A549 (cell line): ENCODE results near the gene FLVCR1. TPM values are rescaled to one million over a fixed set of nuclear protein-coding genes. Genes with fewer than 3 reads are reported as not detected.
"Not testable (repeated sequence)": the region's sequence is repeated elsewhere in the genome, so short reads cannot be mapped to it uniquely, and the experiment has no call there.

Source experiments
- ATAC-seq, 2 experiments: fragments of 200-7000 bp in 1 of 2; fragments of >200 bp in 1 of 2; cut with Nextera tagmentation in 1 of 2; cut with Tn5 transposase in 1 of 2; 3 replicates each; pipeline versions ENCODE4 v1.8.0 to v1.9.1; 2018 to 2020; ENCODE audit warnings: mild to moderate bottlenecking in 1 of 2, moderate library complexity in 1 of 2
- CTCF ChIA-PET: fragments of 300-600 bp; sonication (Branson Sonifier 250); formaldehyde crosslinking; extraction: SDS; loops from one replicate; lab custom pipeline; 2021; ENCODE audit warnings: antibody characterized with exemption, inconsistent platforms; lab: Yijun Ruan, JAX
- POLR2A ChIA-PET: fragments of 350-600 bp; formaldehyde crosslinking; extraction: SDS; loops from one replicate; lab custom pipeline; 2021; ENCODE audit warnings: antibody characterized with exemption, inconsistent platforms; lab: Yijun Ruan, JAX
- DNase-seq, 2 experiments: peaks; one replicate each; pipeline versions ENCODE4 v3.0.0 to v3.0.0-alpha.2; 2011 to 2016; ENCODE audit warnings: low read depth in 1 of 2, low spot score in 1 of 2
- FAIRE-seq: peaks from 2 replicates; lab custom pipeline; 2011; peaks lifted over from hg19 to GRCh38; lab: Jason Lieb, UNC
- H3K27ac ChIP-seq, 2 experiments: fragments of >200 bp; sonication (Bioruptor Twin); formaldehyde crosslinking; 3 replicates each; pipeline ENCODE4 v1.5.1; 2016 to 2017
- H3K4me1 ChIP-seq: fragments of >200 bp; sonication (Bioruptor Twin); formaldehyde crosslinking; 3 replicates; pipeline ENCODE4 v1.6.1; 2016
- H3K4me2 ChIP-seq: fragments of >200 bp; sonication (Bioruptor Twin); formaldehyde crosslinking; 3 replicates; pipeline ENCODE4 v1.6.1; 2016
- H3K4me3 ChIP-seq: fragments of >200 bp; sonication (Bioruptor Twin); formaldehyde crosslinking; 3 replicates; pipeline ENCODE4 v1.5.1; 2016
- H3K9me3 ChIP-seq: fragments of >200 bp; sonication (Bioruptor Twin); formaldehyde crosslinking; 3 replicates; pipeline ENCODE4 v1.6.1; 2016
- CBX8 ChIP-seq: fragments of 200-600 bp; sonication (generic); IDR thresholded peaks from 2 replicates; pipeline ENCODE4 v1.6.1; 2016
- E2F6 ChIP-seq: IDR thresholded peaks from 2 replicates; pipeline ENCODE4 v1.6.1; 2012; ENCODE audit warnings: low read depth, borderline replicate concordance
- EP300 ChIP-seq, 2 experiments: fragments of >200 bp; sonication (Bioruptor Twin); formaldehyde crosslinking; IDR thresholded peaks; 2 replicates in 1 of 2; 3 replicates in 1 of 2; pipeline ENCODE4 v1.6.1; 2016 to 2017
- FOSB ChIP-seq: fragments of 250-450 bp; sonication (Bioruptor Pico); IDR thresholded peaks from 2 replicates; pipeline ENCODE4 v1.5.0; 2020; ENCODE audit warnings: mild to moderate bottlenecking, moderate library complexity
- FOXS1 ChIP-seq: fragments of 250-450 bp; sonication (Bioruptor Pico); IDR thresholded peaks from 2 replicates; pipeline ENCODE4 v1.5.0; 2020; ENCODE audit warnings: mild to moderate bottlenecking, moderate library complexity
- GATA3 ChIP-seq: IDR thresholded peaks from 2 replicates; pipeline ENCODE4 v1.6.1; 2012; ENCODE audit warnings: borderline replicate concordance
- HEYL ChIP-seq: fragments of 250-450 bp; sonication (Bioruptor Pico); IDR thresholded peaks from 2 replicates; pipeline ENCODE4 v1.8.0; 2021; ENCODE audit warnings: mild to moderate bottlenecking, moderate library complexity
- HOXA7 ChIP-seq: fragments of 250-450 bp; sonication (Bioruptor Pico); IDR thresholded peaks from 2 replicates; pipeline ENCODE4 v1.5.0; 2020; ENCODE audit warnings: mild to moderate bottlenecking, moderate library complexity
- HOXB13 ChIP-seq: fragments of 250-450 bp; sonication (Bioruptor Pico); IDR thresholded peaks from 2 replicates; pipeline ENCODE4 v1.5.0; 2020; ENCODE audit warnings: low read depth, mild to moderate bottlenecking, moderate library complexity
- HOXB5 ChIP-seq: fragments of 250-450 bp; sonication (Bioruptor Pico); IDR thresholded peaks from 2 replicates; pipeline ENCODE4 v1.5.0; 2020; ENCODE audit warnings: mild to moderate bottlenecking, moderate library complexity
- MAX ChIP-seq: IDR thresholded peaks from 2 replicates; pipeline ENCODE4 v1.6.1; 2012
- NPAS2 ChIP-seq: fragments of 250-450 bp; sonication (Bioruptor Pico); IDR thresholded peaks from 2 replicates; pipeline ENCODE4 v1.8.0; 2022; ENCODE audit warnings: mild to moderate bottlenecking, moderate library complexity, borderline replicate concordance
- RCOR1 ChIP-seq: fragments of 150-350 bp; IDR thresholded peaks from 2 replicates; pipeline ENCODE4 v1.6.1; 2014; ENCODE audit warnings: antibody characterized with exemption, low read length, low read depth
- ZC3H11A ChIP-seq: fragments of 450-650 bp; IDR thresholded peaks from 2 replicates; pipeline ENCODE4 v1.6.1; 2014; ENCODE audit warnings: antibody characterized with exemption, mild to moderate bottlenecking
- ZNF302 ChIP-seq: fragments of 250-450 bp; sonication (Bioruptor Pico); IDR thresholded peaks from 2 replicates; pipeline ENCODE4 v1.9.0; 2021; ENCODE audit warnings: inconsistent platforms, mild to moderate bottlenecking, moderate library complexity
- WGBS: methylation state at CpG from one replicate; pipeline ENCODE4 v1.1.6; 2017; ENCODE audit errors: missing lambda C conversion rate; 5-methylcytosine and 5-hydroxymethylcytosine counted together
- polyA plus RNA-seq, 4 experiments: library from polyadenylated mRNA; depleted of rRNA in 3 of 4; stranded (reverse); fragments of >200 nt; fragmentation: RNase III in 1 of 4; extraction: RNeasy Plus Mini Kit Qiagen cat#74134 plus additional on column Dnase treatment in 1 of 4; gene quantifications; 2 replicates in 3 of 4; 3 replicates in 1 of 4; pipeline ENCODE4 v1.2.3, GENCODE V29; 2011 to 2017

FLVCR1 gene
- polyA plus RNA-seq, 2 of the 4 experiments (the other 2 are of a cell fraction): 14.9 to 15.4 TPM

- WGBS: 38% methylated on average over 7 of the region's 8 CpGs
- peaks cover 23% of the 10 kb centered on the region for H3K4me1 ChIP-seq
- peak; percentile 72; the same call in 1 of the 2 replicates for TF ChIP-seq ZNF302 (CRISPR knock-in tag)
- TF ChIP-seq HOXB13 (CRISPR knock-in tag): peak; percentile 56; the same call in 1 of the 2 replicates
- TF ChIP-seq MAX: 0 out of 2 replicates have a peak, but pooled peaks have one; percentile 32
- peak; percentile 57; the same call in 1 of the 2 replicates for TF ChIP-seq FOXS1 (CRISPR knock-in tag)
- TF ChIP-seq, all 56 proteins: peak for 4; not testable (repeated sequence) for 52
- H3K4me3 ChIP-seq, H3K9me3 ChIP-seq, FAIRE-seq: not testable (repeated sequence)
- DNase-seq (peak in 1 of 2 experiments; percentile 78), ATAC-seq (peak; percentile 77 to 89; a peak in 5 of 6 replicates)
- CTCF ChIA-PET: interaction anchor here (0.6 to 1.2 kb wide), 3 partner anchors 8 to 97 kb away, joined by 3 to 4 read pairs (median 3); no protein-coding TSS in a partner anchor
- H3K27ac ChIP-seq: peak overlapping the region; percentile 61 to 83
- POLR2A ChIA-PET: interaction anchor here (0.5 to 1.6 kb wide), 3 partner anchors 24 to 131 kb away, joined by 4 to 10 read pairs (median 8); partner anchors contain the start of gene FLVCR1
- H3K4me2 ChIP-seq: peak overlapping the region; percentile 69
These were observed 24.6 kb upstream of the FLVCR1 start for GRCh38 chr1:212833211-212834207.

- H3K27ac ChIP-seq: no peak overlapping the region
- 89% methylated on average over 5 of the region's 5 CpGs for WGBS
- CTCF ChIA-PET: interaction anchor here (1.4 kb wide), 1 partner anchor 11 kb away, joined by 4 read pairs; no protein-coding TSS in a partner anchor
These were observed 19.9 kb upstream of the FLVCR1 start for GRCh38 chr1:212838145-212838544.

GRCh38 chr1:212844521-212844920 lies 13.6 kb upstream of the FLVCR1 start:
- not testable (repeated sequence) for H3K27ac ChIP-seq, H3K9me3 ChIP-seq, H3K4me1 ChIP-seq, ATAC-seq, DNase-seq, FAIRE-seq, H3K4me2 ChIP-seq, H3K4me3 ChIP-seq
- CTCF ChIA-PET: interaction anchor here (0.6 to 1.0 kb wide), 2 partner anchors 151 to 1488 kb away, joined by 3 to 4 read pairs; no protein-coding TSS in a partner anchor
- 63% methylated on average over 3 of the region's 3 CpGs for WGBS
- POLR2A ChIA-PET: interaction anchor here (0.7 kb wide), 1 partner anchor 14 kb away, joined by 3 read pairs; the partner anchor contains the start of gene FLVCR1

More at GRCh38 chr1:212838145-212838544, 19.9 kb upstream of the FLVCR1 start:
- TF ChIP-seq CBX8: no peak
- no peak overlapping the region for H3K4me2 ChIP-seq
- no peak for FAIRE-seq
- peaks cover 17% of the 10 kb centered on the region for H3K4me1 ChIP-seq
- no peak overlapping the region for H3K4me3 ChIP-seq
- DNase-seq: no peak
- POLR2A ChIA-PET: no interaction called here
- no peaks in the 10 kb centered on the region for H3K9me3 ChIP-seq
- no peak for ATAC-seq

GRCh38 chr1:212847549-212847948 lies 10.5 kb upstream of the FLVCR1 start, which contains the start of gene SPATA45:
SPATA45 (minus strand) TSS chr1:212847649; CDS start chr1:212836149, 11,500 bp downstream.
- ATAC-seq: no peak
- CTCF ChIA-PET: no interaction called here
- POLR2A ChIA-PET: no interaction called here

GRCh38 chr1:212852105-212852688 lies 5.9 kb upstream of the FLVCR1 start:
- no peak for FAIRE-seq
- Histone ChIP-seq H3K4me2 (no peak overlapping the region), H3K4me1 (peaks cover 37% of the 10 kb centered on the region), H3K4me3 (no peak overlapping the region), H3K9me3 (peaks cover 4% of the 10 kb centered on the region; the same call in 2 of the 3 replicates), H3K27ac (peak overlapping the region in 1 of 2 experiments; percentile 63; a peak in 3 of 6 replicates)
- POLR2A ChIA-PET: no interaction called here
- no peak for DNase-seq
- CTCF ChIA-PET: no interaction called here
- 92% methylated on average over 5 of the region's 5 CpGs for WGBS
- no peak for ATAC-seq
- TF ChIP-seq EP300 (IDR thresholded peaks at IDR 0.05): no peak
- TF ChIP-seq HOXB5 (CRISPR knock-in tag): no peak
- no peak for TF ChIP-seq HEYL (CRISPR knock-in tag)
- TF ChIP-seq HOXA7: no peak
- no peak for TF ChIP-seq GATA3
- TF ChIP-seq MAX: no peak
- TF ChIP-seq FOSB (CRISPR knock-in tag): no peak
- no peak for TF ChIP-seq E2F6
- TF ChIP-seq ZC3H11A: no peak
- no peak for TF ChIP-seq RCOR1
- TF ChIP-seq NPAS2 (CRISPR knock-in tag): no peak

More at GRCh38 chr1:212847549-212847948, 10.5 kb upstream of the FLVCR1 start, which contains the start of gene SPATA45:
- FAIRE-seq: no peak
- DNase-seq: no peak
- no peak within 1 kb of the TSS for H3K27ac ChIP-seq
- H3K4me3 ChIP-seq: no peak within 1 kb of the TSS
- 92% methylated on average over 4 of the region's 4 CpGs for WGBS
- no peak for TF ChIP-seq CBX8
- H3K9me3 ChIP-seq: peaks cover 4% of the 10 kb centered on the region; the same call in 2 of the 3 replicates
- H3K4me1 ChIP-seq: peaks cover 1% of the 10 kb centered on the region; the same call in 1 of the 3 replicates
- H3K4me2 ChIP-seq: no peak within 1 kb of the TSS
